ENCODE data around the gene AAGAB. TPM values are rescaled to one million over a fixed set of nuclear protein-coding genes. Genes with fewer than 3 reads are reported as not detected.

Gene AAGAB
- total RNA-seq, 2 donors from 2014 or later, result 67.7 to 99.1 TPM

- TF ChIP-seq CTCF (conservative IDR thresholded peaks at IDR 0.05), result no peak
- 92 to 96% methylated on average over 3 of the region's 3 CpGs for WGBS, 2 experiments (ENCODE audit: insufficient coverage in 1 of 2, insufficient read length in 1 of 2)
- DNase-seq, result no peak
- Mint-ChIP-seq H3K27me3 (ENCODE audit: insufficient read depth) (no peaks in the 10 kb centered on the region), H3K9me3 (no peaks in the 10 kb centered on the region), H3K27ac (no peak overlapping the region), H3K36me3 (ENCODE audit: low read depth) (peaks cover 38% of the 10 kb centered on the region), H3K4me1 (no peaks in the 10 kb centered on the region), H3K4me3 (no peak overlapping the region)
- Histone ChIP-seq H3K4me1 (ENCODE audit: control insufficient read depth, insufficient read depth, low read length) (no peaks in the 10 kb centered on the region), H3K27me3 (ENCODE audit: control insufficient read depth, insufficient read depth, low read length, poor library complexity, severe bottlenecking) (no peaks in the 10 kb centered on the region), H3K9ac (ENCODE audit: extremely low read depth, low read length, poor library complexity, severe bottlenecking) (no peak overlapping the region), H3K9me3 (ENCODE audit: control insufficient read depth, low read length) (no peaks in the 10 kb centered on the region), H3K36me3 (ENCODE audit: control insufficient read depth, insufficient read depth, low read length) (peaks cover 49% of the 10 kb centered on the region), H3K27ac (ENCODE audit: low read depth, low read length) (no peak overlapping the region), H3K4me3 (ENCODE audit: low read length) (no peak overlapping the region)
Observed at GRCh38 chr15:67195305-67195704, 59.2 kb downstream of the AAGAB start.

GRCh38 chr15:67194171-67195114 lies 60.0 kb downstream of the AAGAB start:
- Histone ChIP-seq H3K27ac (ENCODE audit: low read depth, low read length) (no peak overlapping the region), H3K4me3 (ENCODE audit: low read length) (no peak overlapping the region), H3K27me3 (ENCODE audit: control insufficient read depth, insufficient read depth, low read length, poor library complexity, severe bottlenecking) (no peaks in the 10 kb centered on the region), H3K9ac (ENCODE audit: extremely low read depth, low read length, poor library complexity, severe bottlenecking) (no peak overlapping the region), H3K9me3 (ENCODE audit: control insufficient read depth, low read length) (no peaks in the 10 kb centered on the region), H3K4me1 (ENCODE audit: control insufficient read depth, insufficient read depth, low read length) (no peaks in the 10 kb centered on the region), H3K36me3 (ENCODE audit: control insufficient read depth, insufficient read depth, low read length) (peaks cover 48% of the 10 kb centered on the region)
- Mint-ChIP-seq H3K9me3 (no peaks in the 10 kb centered on the region), H3K27ac (no peak overlapping the region), H3K4me3 (no peak overlapping the region), H3K27me3 (ENCODE audit: insufficient read depth) (no peaks in the 10 kb centered on the region), H3K4me1 (no peaks in the 10 kb centered on the region), H3K36me3 (ENCODE audit: low read depth) (peaks cover 30% of the 10 kb centered on the region)
- 87 to 100% methylated on average over 2 to 8 of the region's 9 CpGs for WGBS, 2 experiments (ENCODE audit: insufficient coverage in 1 of 2, insufficient read length in 1 of 2)
- no peak for DNase-seq
- TF ChIP-seq CTCF (conservative IDR thresholded peaks at IDR 0.05), result no peak

GRCh38 chr15:67193223-67193990 lies 61.1 kb downstream of the AAGAB start:
- Mint-ChIP-seq H3K27me3 (ENCODE audit: insufficient read depth) (no peaks in the 10 kb centered on the region), H3K36me3 (ENCODE audit: low read depth) (peaks cover 26% of the 10 kb centered on the region), H3K27ac (no peak overlapping the region), H3K9me3 (no peaks in the 10 kb centered on the region), H3K4me1 (no peaks in the 10 kb centered on the region), H3K4me3 (no peak overlapping the region)
- WGBS, 2 experiments (ENCODE audit: insufficient coverage in 1 of 2, insufficient read length in 1 of 2), result 96 to 97% methylated on average over 11 of the region's 12 CpGs
- H3K36me3 ChIP-seq (ENCODE audit: control insufficient read depth, insufficient read depth, low read length), result peaks cover 46% of the 10 kb centered on the region
- TF ChIP-seq CTCF (conservative IDR thresholded peaks at IDR 0.05), result no peak
- no peaks in the 10 kb centered on the region for H3K9me3 ChIP-seq (ENCODE audit: control insufficient read depth, low read length)
- H3K27me3 ChIP-seq (ENCODE audit: control insufficient read depth, insufficient read depth, low read length, poor library complexity, severe bottlenecking), result no peaks in the 10 kb centered on the region
- no peak overlapping the region for H3K9ac ChIP-seq (ENCODE audit: extremely low read depth, low read length, poor library complexity, severe bottlenecking)
- no peaks in the 10 kb centered on the region for H3K4me1 ChIP-seq (ENCODE audit: control insufficient read depth, insufficient read depth, low read length)
- no peak overlapping the region for H3K4me3 ChIP-seq (ENCODE audit: low read length)
- H3K27ac ChIP-seq (ENCODE audit: low read depth, low read length), result no peak overlapping the region
- no peak for DNase-seq
